Measurements from ENCODE around the gene CST7.
"Not testable (repeated sequence)": the region's sequence is repeated elsewhere in the genome, so short reads cannot be mapped to it uniquely, and the experiment has no call there.

Gene CST7

DNA sequence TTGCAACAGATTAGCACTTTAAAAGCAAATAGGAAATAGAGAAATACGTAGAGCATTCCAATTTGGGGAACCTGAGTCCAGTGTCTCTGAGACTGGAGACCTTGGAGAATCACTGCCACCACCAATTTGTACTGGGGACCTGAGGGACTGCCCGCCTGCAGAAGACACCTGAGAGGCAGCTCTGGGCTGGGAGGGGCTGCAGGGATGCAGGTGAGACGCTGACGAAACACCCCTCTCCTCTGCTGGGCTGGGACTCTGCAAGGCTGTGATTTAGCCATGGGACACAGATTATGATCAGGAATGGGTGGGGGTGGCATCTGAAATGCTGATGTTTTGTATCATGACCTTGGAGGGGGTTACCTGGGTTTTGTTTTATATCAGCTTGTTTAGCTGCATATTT, 50.5 kb downstream of the CST7 start:
- DNase-seq (ENCODE audit: extremely low read depth in 1 of 2, low read depth in 1 of 2), result no peak

DNA sequence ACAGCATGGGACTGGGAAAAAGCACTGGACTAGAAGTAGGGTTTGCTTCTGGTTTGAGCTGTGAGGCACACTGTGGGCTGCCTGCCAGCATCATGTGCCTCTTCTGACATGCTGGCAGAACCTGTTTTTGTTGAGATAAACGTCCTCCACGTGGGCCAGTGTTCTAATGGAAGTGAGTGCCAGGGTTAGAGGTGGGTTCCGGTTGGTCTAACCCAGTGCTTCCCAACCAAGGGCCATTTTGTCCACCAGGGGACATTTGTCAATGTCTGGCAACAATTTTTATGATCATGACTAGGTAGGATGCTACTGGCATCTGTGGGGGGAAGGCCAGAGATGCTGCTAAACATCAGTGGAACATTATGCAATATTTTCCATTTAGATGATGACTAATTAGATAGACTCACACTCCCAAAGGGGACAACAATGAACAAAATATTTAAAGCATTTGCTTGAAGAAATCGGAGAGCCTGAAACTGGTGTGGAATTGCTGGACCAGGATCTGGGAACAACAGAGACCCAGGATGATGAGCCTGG, 51.3 kb downstream of the CST7 start:
- DNase-seq (ENCODE audit: extremely low read depth in 1 of 2, low read depth in 1 of 2), result no peak

DNA sequence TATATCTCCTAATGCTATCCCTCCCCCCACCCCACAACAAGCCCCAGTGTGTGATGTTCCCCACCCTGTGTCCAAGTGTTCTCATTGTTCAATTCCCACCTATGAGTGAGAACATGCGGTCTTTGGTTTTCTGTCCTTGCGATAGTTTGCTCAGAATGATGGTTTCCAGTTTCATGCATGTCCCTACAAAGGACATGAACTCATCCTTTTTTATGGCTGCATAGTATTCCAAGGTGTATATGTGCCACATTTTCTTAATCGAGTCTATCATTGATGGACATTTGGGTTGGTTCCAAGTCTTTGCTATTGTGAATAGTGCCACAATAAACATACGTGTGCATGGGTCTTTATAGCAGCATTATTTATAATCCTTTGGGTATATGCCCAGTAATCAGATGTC, 52.3 kb downstream of the CST7 start:
- DNase-seq (ENCODE audit: extremely low read depth in 1 of 2, low read depth in 1 of 2), result not testable (repeated sequence)

DNA sequence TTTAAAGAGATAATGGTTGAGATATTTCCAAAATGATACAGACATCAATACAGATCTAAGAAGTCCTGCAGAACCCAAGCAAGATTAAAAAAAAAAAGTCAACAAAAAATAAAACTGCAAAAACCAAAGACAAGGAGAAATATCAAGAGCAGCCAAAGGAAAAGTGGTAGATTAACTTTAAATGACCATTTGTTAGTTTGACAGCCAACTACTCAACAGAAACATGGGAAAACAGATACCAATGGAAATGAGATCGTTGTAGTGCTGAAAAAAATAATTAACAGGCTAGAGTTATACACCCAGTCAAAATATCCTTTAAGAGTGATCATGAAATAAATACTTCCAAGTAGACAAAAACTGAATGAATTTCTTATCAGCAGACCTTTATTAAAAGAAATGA, 53.9 kb downstream of the CST7 start:
- no peak for DNase-seq (ENCODE audit: extremely low read depth in 1 of 2, low read depth in 1 of 2)

DNA sequence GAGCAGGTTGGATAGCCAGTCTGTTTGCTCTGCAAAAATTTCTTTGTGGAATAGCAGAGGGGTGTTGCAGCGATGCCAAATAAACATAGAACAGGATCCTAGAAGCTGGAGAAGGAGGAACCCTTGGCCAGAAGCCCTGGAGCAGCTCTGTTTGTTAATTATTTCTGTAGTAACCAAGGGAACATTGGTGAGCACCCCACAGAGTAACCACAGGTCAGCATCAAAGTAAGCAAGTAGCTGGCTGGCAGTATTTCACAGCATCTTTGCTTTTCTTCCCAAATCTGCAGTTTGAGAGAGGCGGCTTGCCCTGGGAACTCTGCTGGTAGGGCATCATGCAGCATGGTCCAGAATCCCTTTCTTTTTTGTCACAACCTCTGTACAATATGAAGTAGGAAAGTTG, 56.2 kb downstream of the CST7 start:
- DNase-seq (ENCODE audit: extremely low read depth in 1 of 2, low read depth in 1 of 2), result no peak

DNA sequence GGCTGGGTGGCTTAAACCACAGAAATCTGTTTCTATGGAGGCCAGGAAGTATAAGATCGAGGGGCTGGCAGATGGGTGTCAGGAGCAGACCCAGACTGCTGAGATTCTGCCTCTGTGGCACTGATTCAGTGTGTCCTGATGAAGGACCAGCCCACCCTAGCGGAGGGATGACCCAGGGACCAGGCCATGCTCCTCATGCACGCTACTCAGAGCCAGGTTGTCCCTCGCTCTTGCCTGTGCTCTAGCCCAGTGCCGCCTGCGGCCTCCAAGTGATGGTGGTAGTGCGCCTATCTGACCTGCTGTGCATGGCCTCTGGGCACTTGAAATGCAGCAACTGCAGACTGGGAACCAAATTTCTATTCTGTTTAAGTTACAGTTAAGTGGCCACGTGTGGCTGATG, 56.6 kb downstream of the CST7 start:
- no peak for DNase-seq (ENCODE audit: extremely low read depth in 1 of 2, low read depth in 1 of 2)

DNA sequence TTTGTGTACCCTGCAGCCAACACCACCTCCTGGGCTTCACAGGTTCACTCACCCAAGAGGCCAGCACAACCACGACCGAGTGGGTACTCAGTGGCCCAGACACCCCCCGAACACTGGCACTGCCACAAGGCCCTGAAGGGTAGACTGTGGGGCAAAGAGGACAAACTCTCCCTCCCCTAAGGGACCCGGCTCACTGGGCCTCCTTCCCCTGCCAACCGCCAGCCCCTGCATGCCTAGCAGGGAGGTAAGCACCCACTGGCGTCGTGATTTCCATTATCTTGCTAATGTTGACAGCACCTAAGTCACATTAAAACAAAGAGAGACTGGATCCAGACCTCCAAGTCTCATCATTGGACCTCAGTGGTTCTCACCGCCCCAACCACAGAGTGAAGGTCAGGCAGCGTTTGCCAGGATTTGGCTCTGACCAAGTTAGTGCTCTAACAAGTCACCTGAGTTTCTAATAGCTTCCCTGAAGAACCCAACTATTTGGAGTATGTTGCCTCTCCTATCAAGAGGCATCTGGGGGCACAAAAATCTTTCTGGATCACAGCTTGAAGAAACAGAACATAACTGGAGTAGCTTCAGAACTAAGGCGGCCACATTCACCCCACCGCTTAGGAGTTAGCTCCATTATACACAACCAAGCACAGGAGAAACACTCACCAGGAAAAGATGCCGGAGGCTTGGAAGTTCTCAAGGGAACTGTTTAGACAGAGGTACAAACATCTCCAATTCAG, 57.5 kb downstream of the CST7 start:
- no peak for DNase-seq (ENCODE audit: extremely low read depth in 1 of 2, low read depth in 1 of 2)

DNA sequence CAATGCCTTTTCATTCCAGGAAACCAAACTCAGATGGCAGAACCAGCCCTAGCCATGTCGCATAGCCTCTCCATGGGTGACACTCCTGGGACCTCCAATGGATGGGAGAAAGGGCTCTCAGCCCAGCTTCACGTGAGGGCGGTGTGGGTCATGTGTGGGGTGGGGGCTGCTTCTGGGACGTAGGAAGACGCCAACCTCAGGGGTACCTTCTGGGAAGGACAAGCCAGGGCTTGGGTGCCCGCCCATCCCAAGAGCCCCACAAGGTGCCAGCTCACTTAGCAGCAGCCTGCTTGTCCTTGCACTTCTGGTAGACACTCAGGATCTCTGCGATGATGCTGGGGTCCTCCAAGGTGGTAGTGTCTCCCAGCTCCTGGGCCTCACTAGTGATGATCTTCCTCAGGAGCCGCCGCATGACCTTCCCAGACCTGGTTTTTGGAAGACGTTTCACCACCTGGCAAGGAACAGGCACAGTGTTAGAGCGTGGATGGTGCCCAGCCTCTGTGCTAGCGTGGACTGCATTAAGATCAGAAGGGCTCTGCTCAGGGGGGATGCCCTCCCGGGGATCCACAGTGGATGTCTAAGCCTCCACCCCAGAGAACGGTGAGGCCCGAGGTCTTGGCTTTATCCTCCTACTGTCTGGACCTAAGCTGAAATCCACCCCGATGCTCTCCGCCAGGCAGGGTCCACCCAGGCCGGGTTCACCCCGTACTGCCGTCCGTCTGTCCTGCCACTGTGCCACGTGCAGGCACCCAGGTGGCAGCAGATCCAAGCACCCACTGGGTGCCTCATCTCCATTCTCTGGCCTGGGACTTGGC, 58.6 kb downstream of the CST7 start:
- DNase-seq (ENCODE audit: extremely low read depth in 1 of 2, low read depth in 1 of 2), result no peak

DNA sequence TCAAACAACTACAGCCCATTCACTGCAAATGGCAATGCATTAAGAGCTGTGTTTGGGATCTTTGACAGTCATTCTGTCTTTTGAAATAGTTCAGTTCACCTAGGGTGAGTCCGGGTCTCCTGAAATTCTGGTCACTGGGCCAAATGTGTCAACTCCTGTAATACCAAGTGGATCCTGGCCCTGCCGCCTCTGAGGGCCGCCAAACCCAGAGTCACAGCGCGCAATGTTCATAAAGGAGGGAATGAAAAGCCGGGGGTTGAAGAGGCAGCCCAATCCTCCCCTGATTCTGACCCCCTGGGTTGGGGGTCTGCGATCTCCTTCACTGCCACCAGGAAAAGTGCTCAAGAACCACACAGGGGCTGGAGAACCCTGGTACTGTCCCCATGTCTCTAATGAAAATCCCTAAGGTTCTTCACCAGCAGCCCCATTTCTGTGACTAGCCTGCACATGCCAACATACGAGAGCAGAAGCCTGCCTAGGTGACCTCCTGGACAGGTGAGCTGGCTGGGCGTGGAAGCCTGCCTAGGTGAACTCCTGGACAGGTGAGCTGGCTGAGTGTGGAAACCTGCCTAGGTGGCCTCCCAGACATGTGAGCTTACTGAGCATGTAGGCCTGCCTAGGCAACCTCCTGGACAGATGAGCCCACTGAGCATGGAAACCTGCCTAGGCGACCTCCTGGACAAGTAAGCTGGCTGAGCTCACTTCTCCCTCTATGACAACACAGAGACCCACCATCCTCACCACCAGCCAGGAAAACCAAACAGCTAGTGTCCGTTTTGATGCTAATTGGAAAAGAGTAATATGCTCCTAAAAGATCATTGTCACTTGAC, 59.5 kb downstream of the CST7 start:
- DNase-seq (ENCODE audit: extremely low read depth in 1 of 2, low read depth in 1 of 2), result no peak

Measured in activated CD8-positive, alpha-beta memory T cell treated with anti-CD3 and anti-CD28 coated beads for 1 hour (primary cell).